ENCODE results near the gene CCDC110. TPM values are rescaled to one million over a fixed set of nuclear protein-coding genes. Genes with fewer than 3 reads are reported as not detected.

CCDC110 gene
- polyA plus RNA-seq, 4 donors, result 0.58 TPM; not detected in 2

DNA sequence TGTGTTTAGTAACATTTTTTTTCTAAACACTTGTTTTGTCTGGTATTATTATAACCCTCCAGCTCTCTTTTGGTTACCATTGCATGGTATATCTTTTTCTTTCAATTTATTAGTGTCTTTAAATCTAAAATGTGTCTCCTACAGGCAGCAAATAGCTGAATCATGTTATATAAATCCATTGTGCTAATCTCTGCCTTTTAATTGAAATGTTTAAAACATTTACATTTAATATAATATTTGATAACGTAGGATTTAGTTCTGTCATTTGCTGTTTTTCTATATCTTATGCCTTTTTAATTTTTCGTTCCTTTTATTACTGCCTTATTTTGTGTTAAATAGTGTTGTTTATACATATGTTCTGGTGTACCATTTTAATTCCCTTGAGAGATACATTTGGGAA lies 17.1 kb upstream of the CCDC110 start:
- Histone ChIP-seq H3K4me3 (ENCODE audit: low read depth in 1 of 3, low read length in 3 of 3) (no peak overlapping the region), H3K4me1 (ENCODE audit: control insufficient read depth in 3 of 3, insufficient read depth in 2 of 3, low read depth in 1 of 3, low read length in 2 of 3) (no peaks in the 10 kb centered on the region), H3K36me3 (ENCODE audit: control insufficient read depth in 3 of 3, insufficient read depth in 2 of 3, low read depth in 1 of 3, low read length in 3 of 3) (no peaks in the 10 kb centered on the region), H3K9me3 (ENCODE audit: control insufficient read depth in 2 of 2, insufficient read depth in 1 of 2, low read depth in 1 of 2, low read length in 1 of 2) (peaks cover 0 to 9% of the 10 kb centered on the region in 2 donors), H3K27me3 (ENCODE audit: control insufficient read depth in 3 of 3, insufficient read depth in 3 of 3, low read length in 3 of 3) (no peaks in the 10 kb centered on the region), H3K27ac (ENCODE audit: low read depth in 1 of 3, low read length in 2 of 3) (no peak overlapping the region)
- DNase-seq, result no peak
- 67 to 86% (median 85%) methylated on average over 2 of the region's 2 CpGs for WGBS, 3 donors
- FAIRE-seq, result no peak

DNA sequence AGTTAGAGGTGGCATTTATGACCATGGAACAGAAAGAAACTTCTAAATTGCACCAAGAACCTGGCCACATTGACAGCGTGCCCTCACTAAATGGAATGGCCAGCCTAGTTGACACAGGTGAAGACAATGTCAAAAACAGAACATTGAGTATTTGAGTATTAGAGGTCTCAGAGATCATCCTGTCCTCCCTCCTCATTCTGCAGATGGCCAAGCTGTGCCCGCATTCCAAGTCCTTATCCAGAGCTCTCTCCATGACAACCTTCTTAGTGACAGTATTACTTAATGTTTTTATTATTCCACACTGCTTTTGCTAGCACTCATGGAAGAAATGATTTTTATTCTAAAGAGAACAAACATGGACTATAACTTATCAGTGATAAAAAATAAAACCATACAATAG lies 9.9 kb upstream of the CCDC110 start:
- no peak overlapping the region for H3K27ac ChIP-seq (ENCODE audit: low read depth in 1 of 3, low read length in 2 of 3)
- WGBS, 3 donors, result 78 to 86% (median 83%) methylated on average over 2 of the region's 2 CpGs
- no peak for FAIRE-seq
- peaks cover 0 to 13% (median 0%) of the 10 kb centered on the region in 3 donors for H3K27me3 ChIP-seq (ENCODE audit: control insufficient read depth in 3 of 3, insufficient read depth in 3 of 3, low read length in 3 of 3)
- H3K4me3 ChIP-seq (ENCODE audit: low read depth in 1 of 3, low read length in 3 of 3), result no peak overlapping the region
- no peaks in the 10 kb centered on the region for H3K9me3 ChIP-seq (ENCODE audit: control insufficient read depth in 2 of 2, insufficient read depth in 1 of 2, low read depth in 1 of 2, low read length in 1 of 2)
- H3K36me3 ChIP-seq (ENCODE audit: control insufficient read depth in 3 of 3, insufficient read depth in 2 of 3, low read depth in 1 of 3, low read length in 3 of 3), result no peaks in the 10 kb centered on the region
- DNase-seq, result no peak
- H3K4me1 ChIP-seq (ENCODE audit: control insufficient read depth in 3 of 3, insufficient read depth in 2 of 3, low read depth in 1 of 3, low read length in 2 of 3), result no peaks in the 10 kb centered on the region

DNA sequence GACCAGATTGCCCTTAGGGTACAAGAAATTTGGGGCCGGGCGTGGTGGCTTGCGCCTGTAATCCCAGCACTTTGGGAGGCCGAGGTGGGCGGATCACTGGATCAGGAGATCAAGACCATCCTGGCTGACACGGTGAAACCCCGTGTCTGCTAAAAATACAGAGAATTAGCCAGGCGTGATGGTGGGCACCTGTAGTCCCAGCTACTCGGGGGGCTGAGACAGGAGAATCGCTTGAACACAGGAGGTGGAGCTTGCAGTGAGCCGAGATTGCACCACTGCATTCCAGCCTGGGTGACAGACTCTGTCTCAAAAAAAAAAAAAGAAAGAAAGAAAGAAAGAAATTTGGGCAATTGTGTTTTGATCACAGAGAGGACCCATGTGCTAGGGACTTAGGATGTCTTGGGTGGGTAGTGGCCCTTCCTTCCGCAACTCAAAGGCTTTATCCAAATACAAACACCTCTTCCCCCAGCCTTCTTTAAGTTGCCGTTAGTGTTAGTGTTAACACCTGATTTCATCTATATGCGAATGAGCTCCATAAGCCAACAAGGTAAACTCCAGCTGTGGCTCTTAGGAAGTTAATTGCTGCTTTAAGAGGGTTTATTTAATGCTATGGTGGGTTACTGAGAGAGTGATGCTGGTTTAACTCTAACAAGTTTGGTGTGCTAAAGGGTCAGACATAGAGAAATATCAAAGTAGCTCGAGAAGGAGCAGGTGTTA lies 8.6 kb upstream of the CCDC110 start:
- Histone ChIP-seq H3K4me1 (ENCODE audit: control insufficient read depth in 3 of 3, insufficient read depth in 2 of 3, low read depth in 1 of 3, low read length in 2 of 3) (no peaks in the 10 kb centered on the region), H3K36me3 (ENCODE audit: control insufficient read depth in 3 of 3, insufficient read depth in 2 of 3, low read depth in 1 of 3, low read length in 3 of 3) (no peaks in the 10 kb centered on the region), H3K27ac (ENCODE audit: low read depth in 1 of 3, low read length in 2 of 3) (peak overlapping the region in 1 of 3 donors; percentile 27), H3K27me3 (ENCODE audit: control insufficient read depth in 3 of 3, insufficient read depth in 3 of 3, low read length in 3 of 3) (peaks cover 0 to 13% (median 0%) of the 10 kb centered on the region in 3 donors), H3K4me3 (ENCODE audit: low read depth in 1 of 3, low read length in 3 of 3) (no peak overlapping the region), H3K9me3 (ENCODE audit: control insufficient read depth in 2 of 2, insufficient read depth in 1 of 2, low read depth in 1 of 2, low read length in 1 of 2) (no peaks in the 10 kb centered on the region)
- FAIRE-seq, result no peak
- no peak for DNase-seq
- WGBS, 3 donors, result 64 to 80% (median 68%) methylated on average over 15 of the region's 15 CpGs

DNA sequence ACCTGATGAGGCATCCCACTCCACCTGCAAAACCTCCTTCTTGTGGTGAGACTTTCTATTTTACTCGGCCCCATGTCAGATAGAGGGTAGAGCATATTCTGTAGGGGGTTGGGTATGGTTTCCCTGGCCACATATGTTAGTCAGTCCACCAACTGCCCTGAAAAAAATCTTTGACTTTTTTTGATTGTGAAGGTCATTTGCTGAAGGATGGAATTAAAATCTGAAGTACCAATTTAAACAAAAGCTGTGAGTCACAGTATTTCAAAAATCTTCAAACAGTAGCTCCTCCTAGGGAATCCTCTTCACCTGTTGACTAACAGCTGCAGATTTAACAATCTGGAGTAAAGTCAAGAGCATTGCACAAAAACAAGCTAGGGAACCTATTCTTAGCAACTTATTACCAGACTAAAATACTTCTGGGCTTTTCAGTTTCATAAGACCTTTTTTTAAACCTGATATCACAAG lies 8.0 kb upstream of the CCDC110 start:
- DNase-seq (no peak), FAIRE-seq (no peak)
- Histone ChIP-seq H3K9me3 (ENCODE audit: control insufficient read depth in 2 of 2, insufficient read depth in 1 of 2, low read depth in 1 of 2, low read length in 1 of 2) (no peaks in the 10 kb centered on the region), H3K36me3 (ENCODE audit: control insufficient read depth in 3 of 3, insufficient read depth in 2 of 3, low read depth in 1 of 3, low read length in 3 of 3) (no peaks in the 10 kb centered on the region), H3K4me1 (ENCODE audit: control insufficient read depth in 3 of 3, insufficient read depth in 2 of 3, low read depth in 1 of 3, low read length in 2 of 3) (no peaks in the 10 kb centered on the region), H3K27ac (ENCODE audit: low read depth in 1 of 3, low read length in 2 of 3) (no peak overlapping the region), H3K4me3 (ENCODE audit: low read depth in 1 of 3, low read length in 3 of 3) (no peak overlapping the region), H3K27me3 (ENCODE audit: control insufficient read depth in 3 of 3, insufficient read depth in 3 of 3, low read length in 3 of 3) (peaks cover 0 to 13% (median 0%) of the 10 kb centered on the region in 3 donors)
- WGBS, 3 donors, result 64 to 76% (median 65%) methylated on average over 1 of the region's 1 CpG

DNA sequence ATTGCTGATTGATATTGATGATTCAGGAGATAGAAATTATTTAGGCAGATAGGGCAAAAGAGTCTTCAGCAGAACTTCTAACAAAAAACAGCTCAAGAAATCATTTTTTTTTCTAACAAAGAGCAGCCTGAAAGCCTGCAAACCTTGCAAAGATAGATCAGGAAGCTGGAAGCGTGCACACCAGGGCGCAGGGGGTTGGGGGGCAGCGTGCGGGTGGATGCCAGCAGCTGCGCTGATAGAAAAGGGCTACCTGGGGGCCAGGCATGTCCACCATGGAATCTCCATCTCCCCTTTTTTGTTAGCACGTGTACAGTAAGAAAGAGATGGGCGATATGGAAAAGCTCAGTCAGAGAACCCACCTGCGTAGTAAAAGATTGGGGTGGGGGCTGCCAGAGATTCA lies 1.7 kb upstream of the CCDC110 start:
- 90 to 95% (median 94%) methylated on average over 8 of the region's 8 CpGs for WGBS, 3 donors
- Histone ChIP-seq H3K4me1 (ENCODE audit: control insufficient read depth in 3 of 3, insufficient read depth in 2 of 3, low read depth in 1 of 3, low read length in 2 of 3) (peaks cover 0 to 3% (median 0%) of the 10 kb centered on the region in 3 donors), H3K36me3 (ENCODE audit: control insufficient read depth in 3 of 3, insufficient read depth in 2 of 3, low read depth in 1 of 3, low read length in 3 of 3) (no peaks in the 10 kb centered on the region), H3K27me3 (ENCODE audit: control insufficient read depth in 3 of 3, insufficient read depth in 3 of 3, low read length in 3 of 3) (peaks cover 0 to 34% (median 2%) of the 10 kb centered on the region in 3 donors), H3K9me3 (ENCODE audit: control insufficient read depth in 2 of 2, insufficient read depth in 1 of 2, low read depth in 1 of 2, low read length in 1 of 2) (no peaks in the 10 kb centered on the region), H3K4me3 (ENCODE audit: low read depth in 1 of 3, low read length in 3 of 3) (no peak overlapping the region), H3K27ac (ENCODE audit: low read depth in 1 of 3, low read length in 2 of 3) (no peak overlapping the region)
- FAIRE-seq, result no peak
- DNase-seq, result no peak

DNA sequence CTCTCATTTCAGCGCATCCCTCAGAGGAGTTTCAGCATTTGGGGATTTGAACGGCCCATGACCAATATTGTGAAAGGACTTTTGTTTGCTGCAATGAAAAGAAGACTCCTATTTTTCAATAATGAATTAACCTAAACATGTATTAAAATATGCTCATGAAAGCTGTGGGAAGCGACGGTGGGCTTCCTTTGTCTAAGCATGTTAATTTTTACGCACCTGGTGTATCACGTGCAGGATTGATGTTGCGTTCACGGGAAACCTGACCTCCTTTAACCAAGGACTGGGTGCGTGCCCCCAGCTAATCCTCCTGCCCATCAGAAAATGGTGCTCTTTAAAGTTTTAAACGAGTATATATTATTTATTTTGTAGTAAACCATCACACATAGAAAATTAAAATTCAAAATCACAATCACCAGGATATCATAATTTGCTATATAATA lies 590 bp upstream of the CCDC110 start:
- Histone ChIP-seq H3K36me3 (ENCODE audit: control insufficient read depth in 3 of 3, insufficient read depth in 2 of 3, low read depth in 1 of 3, low read length in 3 of 3) (no peaks in the 10 kb centered on the region), H3K4me1 (ENCODE audit: control insufficient read depth in 3 of 3, insufficient read depth in 2 of 3, low read depth in 1 of 3, low read length in 2 of 3) (peaks cover 0 to 3% (median 0%) of the 10 kb centered on the region in 3 donors), H3K27ac (ENCODE audit: low read depth in 1 of 3, low read length in 2 of 3) (peak overlapping the region in 1 of 3 donors; percentile 77), H3K9me3 (ENCODE audit: control insufficient read depth in 2 of 2, insufficient read depth in 1 of 2, low read depth in 1 of 2, low read length in 1 of 2) (no peaks in the 10 kb centered on the region), H3K27me3 (ENCODE audit: control insufficient read depth in 3 of 3, insufficient read depth in 3 of 3, low read length in 3 of 3) (peaks cover 0 to 28% (median 2%) of the 10 kb centered on the region in 3 donors), H3K4me3 (ENCODE audit: low read depth in 1 of 3, low read length in 3 of 3) (peak overlapping the region; percentile 20 to 82 (median 75))
- FAIRE-seq (no peak), DNase-seq (no peak)
- 21 to 36% (median 25%) methylated on average over 10 of the region's 10 CpGs for WGBS, 3 donors

DNA sequence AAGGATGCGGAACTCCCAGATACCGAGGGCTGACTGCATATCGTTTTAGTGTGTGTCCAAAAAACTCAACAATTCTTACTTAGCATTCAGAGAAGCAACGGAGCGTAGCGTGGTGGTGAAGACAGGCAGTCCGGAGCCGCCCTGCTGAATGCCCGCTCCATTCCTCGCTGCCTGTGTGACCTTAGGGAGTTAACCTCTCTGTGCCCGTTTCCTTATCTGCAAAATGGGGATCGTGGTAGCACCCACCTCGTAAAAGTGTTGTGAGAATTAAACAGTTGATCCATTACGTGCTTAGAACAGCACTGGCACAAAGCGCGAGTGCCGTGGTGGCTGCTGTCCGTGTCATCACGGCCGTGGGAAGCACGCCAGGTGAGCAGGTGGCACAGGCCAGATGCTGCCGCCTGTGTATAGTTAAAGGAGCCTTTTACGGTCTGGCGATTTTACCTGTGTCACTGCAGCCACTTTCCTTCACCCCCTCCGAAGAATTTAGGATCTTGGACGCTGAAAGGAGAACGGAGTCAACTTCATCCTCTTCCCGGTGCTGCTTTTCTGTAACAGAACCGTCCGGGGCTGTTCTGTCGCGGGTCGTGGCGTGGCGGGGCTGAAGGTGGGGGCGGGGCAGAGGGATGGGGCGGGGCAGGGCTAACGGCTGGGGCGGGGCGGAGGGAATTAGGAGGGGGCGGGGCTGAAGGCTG lies 885 bp downstream of the CCDC110 start:
- Histone ChIP-seq H3K27me3 (ENCODE audit: control insufficient read depth in 3 of 3, insufficient read depth in 3 of 3, low read length in 3 of 3) (peaks cover 0 to 28% (median 2%) of the 10 kb centered on the region in 3 donors), H3K4me1 (ENCODE audit: control insufficient read depth in 3 of 3, insufficient read depth in 2 of 3, low read depth in 1 of 3, low read length in 2 of 3) (peaks cover 0 to 3% (median 0%) of the 10 kb centered on the region in 3 donors), H3K4me3 (ENCODE audit: low read depth in 1 of 3, low read length in 3 of 3) (peak overlapping the region; percentile 2 to 68 (median 52)), H3K9me3 (ENCODE audit: control insufficient read depth in 2 of 2, insufficient read depth in 1 of 2, low read depth in 1 of 2, low read length in 1 of 2) (no peaks in the 10 kb centered on the region), H3K27ac (ENCODE audit: low read depth in 1 of 3, low read length in 2 of 3) (peak overlapping the region in 2 of 3 donors; percentile 38 to 71), H3K36me3 (ENCODE audit: control insufficient read depth in 3 of 3, insufficient read depth in 2 of 3, low read depth in 1 of 3, low read length in 3 of 3) (no peaks in the 10 kb centered on the region)
- WGBS, 3 donors, result 2 to 4% (median 3%) methylated on average over 37 to 41 of the region's 41 CpGs
- FAIRE-seq (no peak), DNase-seq (peak; percentile 66 to 75)

DNA sequence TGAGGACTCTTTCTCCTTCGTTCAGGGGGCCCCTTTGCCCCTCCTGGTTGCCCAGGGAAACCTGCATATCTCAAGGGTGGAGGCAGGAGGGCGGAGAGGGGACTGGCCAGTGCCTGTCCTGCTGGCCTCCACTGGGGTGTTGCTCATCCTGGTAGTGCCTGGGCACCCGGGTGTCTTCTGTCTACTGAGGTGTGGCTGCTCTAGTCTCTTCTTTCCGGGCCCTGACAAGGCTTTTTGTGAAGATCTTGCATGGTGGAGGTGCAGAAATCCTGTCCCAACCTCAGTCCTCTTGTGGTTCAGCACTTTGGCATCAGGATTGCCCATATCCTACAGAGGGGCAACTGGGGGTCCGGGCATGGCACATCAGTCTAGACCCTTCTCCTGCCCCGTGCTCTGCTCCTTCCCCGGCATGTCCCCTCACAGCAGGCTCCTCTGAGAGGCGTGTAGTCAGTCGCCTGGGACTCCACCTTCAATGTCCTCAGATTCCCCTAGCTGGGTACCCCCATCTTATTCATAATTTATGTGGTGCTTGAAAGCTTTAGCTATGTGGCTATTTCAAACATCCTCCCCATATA lies 1.9 kb downstream of the CCDC110 start:
- WGBS, 3 donors, result 64 to 73% (median 64%) methylated on average over 9 of the region's 9 CpGs
- DNase-seq (no peak), FAIRE-seq (no peak)
- Histone ChIP-seq H3K4me3 (ENCODE audit: low read depth in 1 of 3, low read length in 3 of 3) (no peak overlapping the region), H3K27me3 (ENCODE audit: control insufficient read depth in 3 of 3, insufficient read depth in 3 of 3, low read length in 3 of 3) (peaks cover 0 to 28% (median 2%) of the 10 kb centered on the region in 3 donors), H3K36me3 (ENCODE audit: control insufficient read depth in 3 of 3, insufficient read depth in 2 of 3, low read depth in 1 of 3, low read length in 3 of 3) (no peaks in the 10 kb centered on the region), H3K9me3 (ENCODE audit: control insufficient read depth in 2 of 2, insufficient read depth in 1 of 2, low read depth in 1 of 2, low read length in 1 of 2) (no peaks in the 10 kb centered on the region), H3K4me1 (ENCODE audit: control insufficient read depth in 3 of 3, insufficient read depth in 2 of 3, low read depth in 1 of 3, low read length in 2 of 3) (peaks cover 0 to 3% (median 0%) of the 10 kb centered on the region in 3 donors), H3K27ac (ENCODE audit: low read depth in 1 of 3, low read length in 2 of 3) (no peak overlapping the region)
